ENCODE measurements around the gene PAX7.

Gene PAX7

GRCh38 chr1:18784482-18784831 is 153.8 kb downstream of the PAX7 start:
- Histone ChIP-seq H3K36me3 (no peaks in the 10 kb centered on the region), H3K27me3 (peaks cover 56% of the 10 kb centered on the region), H3K4me3 (ENCODE audit: low read depth in 1 of 2, low read length in 1 of 2) (no peak overlapping the region), H3K27ac (no peak overlapping the region), H3K4me1 (ENCODE audit: control insufficient read depth in 1 of 2, insufficient read depth in 1 of 2, low read depth in 1 of 2, low read length in 1 of 2) (no peaks in the 10 kb centered on the region), H3K9me3 (no peaks in the 10 kb centered on the region)
- TF ChIP-seq CTCF (IDR thresholded peaks at IDR 0.05): no peak

GRCh38 chr1:18786149-18786548 is 155.5 kb downstream of the PAX7 start:
- Histone ChIP-seq H3K4me3 (ENCODE audit: low read depth in 1 of 2, low read length in 1 of 2) (no peak overlapping the region), H3K9me3 (no peaks in the 10 kb centered on the region), H3K27me3 (peaks cover 65% of the 10 kb centered on the region), H3K4me1 (ENCODE audit: control insufficient read depth in 1 of 2, insufficient read depth in 1 of 2, low read depth in 1 of 2, low read length in 1 of 2) (no peaks in the 10 kb centered on the region), H3K36me3 (no peaks in the 10 kb centered on the region), H3K27ac (no peak overlapping the region)
- no peak for TF ChIP-seq CTCF (IDR thresholded peaks at IDR 0.05)

GRCh38 chr1:18787825-18788385 is 157.3 kb downstream of the PAX7 start:
- H3K9me3 ChIP-seq: no peaks in the 10 kb centered on the region
- H3K27me3 ChIP-seq: peaks cover 62% of the 10 kb centered on the region
- no peak overlapping the region for H3K27ac ChIP-seq
- no peaks in the 10 kb centered on the region for H3K4me1 ChIP-seq (ENCODE audit: control insufficient read depth in 1 of 2, insufficient read depth in 1 of 2, low read depth in 1 of 2, low read length in 1 of 2)
- H3K4me3 ChIP-seq (ENCODE audit: low read depth in 1 of 2, low read length in 1 of 2): no peak overlapping the region
- no peaks in the 10 kb centered on the region for H3K36me3 ChIP-seq
- no peak for TF ChIP-seq CTCF (IDR thresholded peaks at IDR 0.05)

- H3K27me3 ChIP-seq: peaks cover 54% of the 10 kb centered on the region
- no peak for TF ChIP-seq CTCF (IDR thresholded peaks at IDR 0.05)
- no peaks in the 10 kb centered on the region for H3K9me3 ChIP-seq
- H3K4me3 ChIP-seq (ENCODE audit: low read depth in 1 of 2, low read length in 1 of 2): no peak overlapping the region
- H3K27ac ChIP-seq: no peak overlapping the region
- no peaks in the 10 kb centered on the region for H3K4me1 ChIP-seq (ENCODE audit: control insufficient read depth in 1 of 2, insufficient read depth in 1 of 2, low read depth in 1 of 2, low read length in 1 of 2)
- no peaks in the 10 kb centered on the region for H3K36me3 ChIP-seq
Observed at GRCh38 chr1:18789246-18789645, 158.6 kb downstream of the PAX7 start.

GRCh38 chr1:18792747-18793146 is 162.1 kb downstream of the PAX7 start:
- H3K9me3 ChIP-seq: no peaks in the 10 kb centered on the region
- no peak overlapping the region for H3K27ac ChIP-seq
- H3K4me1 ChIP-seq (ENCODE audit: control insufficient read depth in 1 of 2, insufficient read depth in 1 of 2, low read depth in 1 of 2, low read length in 1 of 2): no peaks in the 10 kb centered on the region
- no peak for TF ChIP-seq CTCF (IDR thresholded peaks at IDR 0.05)
- H3K4me3 ChIP-seq (ENCODE audit: low read depth in 1 of 2, low read length in 1 of 2): no peak overlapping the region
- peaks cover 21% of the 10 kb centered on the region for H3K27me3 ChIP-seq
- no peaks in the 10 kb centered on the region for H3K36me3 ChIP-seq

- Histone ChIP-seq H3K9me3 (no peaks in the 10 kb centered on the region), H3K4me1 (ENCODE audit: control insufficient read depth in 1 of 2, insufficient read depth in 1 of 2, low read depth in 1 of 2, low read length in 1 of 2) (no peaks in the 10 kb centered on the region), H3K27ac (no peak overlapping the region), H3K27me3 (peaks cover 19% of the 10 kb centered on the region), H3K36me3 (no peaks in the 10 kb centered on the region), H3K4me3 (ENCODE audit: low read depth in 1 of 2, low read length in 1 of 2) (no peak overlapping the region)
- no peak for TF ChIP-seq CTCF (IDR thresholded peaks at IDR 0.05)
Observed at GRCh38 chr1:18793164-18793563, 162.5 kb downstream of the PAX7 start.
